Neural progenitor cell (in vitro differentiated cells): ENCODE measurements around the gene ZBTB46.

ENCODE experiments used
- CTCF ChIP-seq: fragments of 200-600 bp; sonication (generic); IDR thresholded peaks from 2 replicates; pipeline ENCODE4 v1.5.1; 2017; ENCODE audit warnings: antibody characterized with exemption, mild to moderate bottlenecking
- EZH2 ChIP-seq: fragments of 200-600 bp; sonication (generic); IDR thresholded peaks from 2 replicates; pipeline ENCODE4 v1.6.1; 2017; ENCODE audit warnings: antibody characterized with exemption, mild to moderate bottlenecking, moderate library complexity
- EZH2phosphoT487 ChIP-seq: fragments of 200-600 bp; sonication (generic); IDR thresholded peaks from 2 replicates; pipeline ENCODE4 v1.6.1; 2017; ENCODE audit warnings: antibody characterized with exemption

- TF ChIP-seq CTCF, result no peak
- no peak for TF ChIP-seq EZH2
- TF ChIP-seq EZH2phosphoT487, result no peak
Observed at GRCh38 chr20:63857764-63858392, 26.8 kb upstream of the ZBTB46 start.
